Erythroblast (primary cell): ENCODE data around the gene RP2.

Experiments
- GATA1 ChIP-seq: IDR thresholded peaks from 2 replicates; pipeline ENCODE4 v1.6.1; 2011; ENCODE audit warnings: low read depth, mild to moderate bottlenecking, control low read depth, low read length, moderate library complexity
- POLR2A ChIP-seq: IDR thresholded peaks from 2 replicates; pipeline ENCODE4 v1.6.1; 2011; ENCODE audit warnings: mild to moderate bottlenecking, low read length

DNA sequence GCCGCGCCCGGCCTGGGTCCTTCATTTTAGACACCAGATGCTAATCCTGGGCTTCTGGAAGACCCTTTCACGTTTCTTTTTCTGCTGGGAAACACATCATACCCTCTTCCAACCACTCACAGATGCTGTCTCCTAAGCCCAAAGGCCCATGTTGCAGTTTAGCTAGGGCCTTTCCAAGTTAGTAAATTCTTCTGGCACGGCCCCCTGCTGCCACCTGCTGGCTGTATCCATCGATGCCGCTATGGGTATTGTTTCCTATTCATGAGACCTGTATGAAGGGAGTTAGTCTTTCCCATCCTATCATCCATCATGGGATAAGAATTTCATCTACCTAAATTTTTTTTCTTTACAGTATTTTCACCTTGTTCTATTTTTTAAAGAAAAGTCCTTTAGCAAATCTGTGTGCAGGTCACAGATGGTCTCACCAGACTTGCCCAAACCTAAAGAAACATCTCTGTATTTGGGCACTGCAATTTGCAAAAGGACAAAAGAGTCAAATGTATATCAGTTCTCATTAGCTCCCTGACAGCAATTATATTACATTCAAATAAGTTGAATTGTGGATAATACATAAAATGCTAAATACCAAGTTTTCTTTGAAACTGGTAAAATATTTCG, 40.2 kb upstream of the RP2 start:
- TF ChIP-seq POLR2A, result no peak
- TF ChIP-seq GATA1, result no peak
